ENCODE results near the gene TRAPPC8.

Gene TRAPPC8

DNA sequence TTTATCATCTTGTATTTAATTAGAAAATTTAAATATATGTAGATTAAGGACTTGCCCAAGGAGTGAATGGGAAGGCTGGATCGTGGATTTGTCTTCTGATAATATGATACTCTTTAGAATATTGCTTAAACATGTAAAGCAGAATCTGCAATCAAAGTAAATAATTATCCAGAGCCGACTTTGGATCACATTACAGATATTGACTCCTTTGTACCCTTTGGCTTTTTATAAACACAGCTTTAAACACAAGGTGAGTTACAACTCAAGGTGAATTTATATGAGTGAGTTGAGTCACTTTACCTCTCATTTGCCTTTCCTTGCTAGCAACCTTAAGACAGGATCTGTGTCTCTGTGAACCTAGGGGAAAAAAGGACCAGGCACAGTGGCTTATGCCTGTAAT is 144.5 kb downstream of the TRAPPC8 start:
- Histone ChIP-seq H2AFZ (ENCODE audit: low read length) (no peak overlapping the region), H3K4me3 (ENCODE audit: low read length in 2 of 2) (no peak overlapping the region), H3K4me1 (ENCODE audit: control insufficient read depth in 2 of 2, insufficient read depth in 1 of 2, low read depth in 1 of 2, low read length in 2 of 2) (no peaks in the 10 kb centered on the region), H2BK120ac (ENCODE audit: low read depth, low read length) (no peak overlapping the region), H3K14ac (ENCODE audit: low read length) (no peak overlapping the region), H2BK5ac (ENCODE audit: low read length) (no peak overlapping the region), H3K79me1 (ENCODE audit: low read depth, low read length) (no peaks in the 10 kb centered on the region), H2BK15ac (ENCODE audit: low read length) (no peak overlapping the region), H2BK12ac (ENCODE audit: low read length) (no peak overlapping the region), H4K8ac (ENCODE audit: low read depth, low read length) (no peak overlapping the region), H4K91ac (ENCODE audit: low read depth, low read length, poor library complexity) (no peak overlapping the region), H3K4ac (ENCODE audit: low read length) (no peak overlapping the region), H3K23ac (ENCODE audit: low read depth, low read length, poor library complexity) (no peak overlapping the region), H3K4me2 (ENCODE audit: insufficient read depth, low read length, poor library complexity, severe bottlenecking) (no peak overlapping the region), H3K27me3 (ENCODE audit: control insufficient read depth in 3 of 3, insufficient read depth in 3 of 3, low read depth in 1 of 3, low read length in 3 of 3) (no peaks in the 10 kb centered on the region), H3K9ac (ENCODE audit: low read depth, low read length, poor library complexity) (no peak overlapping the region), H2AK5ac (ENCODE audit: low read depth, low read length) (no peak overlapping the region), H3K9me3 (replicated peaks in 1 of 2; ENCODE audit: control insufficient read depth in 2 of 2, insufficient read depth in 1 of 2, low read depth in 1 of 2, low read length in 2 of 2) (no peaks in the 10 kb centered on the region), H3K18ac (ENCODE audit: low read length) (no peak overlapping the region), H3K27ac (replicated peaks; ENCODE audit: low read length) (no peak overlapping the region), H3K36me3 (replicated peaks in 1 of 2; ENCODE audit: control insufficient read depth in 2 of 2, insufficient read depth in 2 of 2, low read length in 2 of 2) (no peaks in the 10 kb centered on the region)
- no peak for DNase-seq (ENCODE audit: low spot score)
- no CpG with 5 or more reads among the region's 2 CpGs for WGBS, 2 donors (ENCODE audit: extremely low coverage in 2 of 2, insufficient read length in 2 of 2, insufficient replicate concordance in 1 of 2)

DNA sequence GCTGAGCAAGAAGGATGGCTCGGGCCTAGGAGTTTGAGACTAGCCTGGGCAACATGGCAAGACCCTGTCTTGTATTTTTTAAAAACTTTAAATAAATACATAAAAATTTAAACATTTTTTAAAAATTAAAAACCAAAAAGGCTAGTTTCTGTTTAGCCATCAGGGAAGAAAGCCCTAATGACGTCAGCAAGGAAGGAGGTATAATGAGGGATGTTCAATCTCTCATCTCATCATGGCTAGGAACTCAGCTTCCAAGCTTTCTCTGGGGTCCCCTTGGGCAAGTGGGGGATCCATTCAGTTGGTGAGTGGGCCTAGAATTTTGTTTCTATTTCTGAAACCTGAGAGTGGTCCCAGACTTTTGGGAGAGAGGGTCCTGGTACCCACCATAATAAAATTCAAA is 147.2 kb downstream of the TRAPPC8 start:
- no peak overlapping the region for H2BK5ac ChIP-seq (ENCODE audit: low read length)
- no peak overlapping the region for H2AFZ ChIP-seq (ENCODE audit: low read length)
- H3K4me1 ChIP-seq (ENCODE audit: control insufficient read depth in 2 of 2, insufficient read depth in 1 of 2, low read depth in 1 of 2, low read length in 2 of 2) = no peaks in the 10 kb centered on the region
- H3K27me3 ChIP-seq (ENCODE audit: control insufficient read depth in 3 of 3, insufficient read depth in 3 of 3, low read depth in 1 of 3, low read length in 3 of 3) = no peaks in the 10 kb centered on the region
- H4K91ac ChIP-seq (ENCODE audit: low read depth, low read length, poor library complexity) = no peak overlapping the region
- no peak overlapping the region for H2BK120ac ChIP-seq (ENCODE audit: low read depth, low read length)
- no peak overlapping the region for H2BK12ac ChIP-seq (ENCODE audit: low read length)
- H3K4ac ChIP-seq (ENCODE audit: low read length) = no peak overlapping the region
- WGBS, 2 donors (ENCODE audit: extremely low coverage in 2 of 2, insufficient read length in 2 of 2, insufficient replicate concordance in 1 of 2) = no CpG with 5 or more reads among the region's 2 CpGs
- H3K27ac ChIP-seq (replicated peaks; ENCODE audit: low read length) = no peak overlapping the region
- no peak overlapping the region for H3K18ac ChIP-seq (ENCODE audit: low read length)
- H3K36me3 ChIP-seq (replicated peaks in 1 of 2; ENCODE audit: control insufficient read depth in 2 of 2, insufficient read depth in 2 of 2, low read length in 2 of 2) = no peaks in the 10 kb centered on the region
- no peaks in the 10 kb centered on the region for H3K79me1 ChIP-seq (ENCODE audit: low read depth, low read length)
- H3K9ac ChIP-seq (ENCODE audit: low read depth, low read length, poor library complexity) = no peak overlapping the region
- no peak overlapping the region for H3K4me2 ChIP-seq (ENCODE audit: insufficient read depth, low read length, poor library complexity, severe bottlenecking)
- no peaks in the 10 kb centered on the region for H3K9me3 ChIP-seq (replicated peaks in 1 of 2; ENCODE audit: control insufficient read depth in 2 of 2, insufficient read depth in 1 of 2, low read depth in 1 of 2, low read length in 2 of 2)
- H3K14ac ChIP-seq (ENCODE audit: low read length) = no peak overlapping the region
- H2BK15ac ChIP-seq (ENCODE audit: low read length) = no peak overlapping the region
- no peak overlapping the region for H3K4me3 ChIP-seq (ENCODE audit: low read length in 2 of 2)
- no peak for DNase-seq (ENCODE audit: low spot score)
- no peak overlapping the region for H4K8ac ChIP-seq (ENCODE audit: low read depth, low read length)
- H2AK5ac ChIP-seq (ENCODE audit: low read depth, low read length) = no peak overlapping the region
- H3K23ac ChIP-seq (ENCODE audit: low read depth, low read length, poor library complexity) = no peak overlapping the region

DNA sequence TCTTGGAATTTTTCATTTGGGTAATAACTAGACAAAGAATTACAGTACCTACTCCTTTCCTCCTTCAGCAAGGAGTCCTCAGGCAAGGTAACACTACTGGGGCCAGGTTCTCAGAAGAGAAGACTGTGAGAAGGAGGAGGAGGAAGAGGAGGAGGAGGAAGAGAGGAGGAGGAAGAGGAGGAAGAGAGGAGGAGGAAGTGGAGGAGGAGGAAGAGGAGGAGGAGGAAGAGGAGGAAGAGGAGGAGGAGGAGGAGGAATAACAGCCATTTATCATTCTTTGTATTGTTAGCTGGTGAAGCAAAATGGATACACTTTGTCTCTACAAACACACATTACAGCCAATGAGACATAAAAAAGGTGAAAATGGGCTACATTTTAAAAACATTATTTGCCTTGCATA is 149.4 kb downstream of the TRAPPC8 start:
- no peak overlapping the region for H3K4me3 ChIP-seq (ENCODE audit: low read length in 2 of 2)
- no peak overlapping the region for H2AK5ac ChIP-seq (ENCODE audit: low read depth, low read length)
- no peak overlapping the region for H2AFZ ChIP-seq (ENCODE audit: low read length)
- no peak overlapping the region for H3K4me2 ChIP-seq (ENCODE audit: insufficient read depth, low read length, poor library complexity, severe bottlenecking)
- no peaks in the 10 kb centered on the region for H3K9me3 ChIP-seq (replicated peaks in 1 of 2; ENCODE audit: control insufficient read depth in 2 of 2, insufficient read depth in 1 of 2, low read depth in 1 of 2, low read length in 2 of 2)
- no peaks in the 10 kb centered on the region for H3K27me3 ChIP-seq (ENCODE audit: control insufficient read depth in 3 of 3, insufficient read depth in 3 of 3, low read depth in 1 of 3, low read length in 3 of 3)
- H2BK12ac ChIP-seq (ENCODE audit: low read length) = no peak overlapping the region
- no peak overlapping the region for H2BK120ac ChIP-seq (ENCODE audit: low read depth, low read length)
- no peak overlapping the region for H4K8ac ChIP-seq (ENCODE audit: low read depth, low read length)
- no peak overlapping the region for H3K4ac ChIP-seq (ENCODE audit: low read length)
- no peak overlapping the region for H2BK15ac ChIP-seq (ENCODE audit: low read length)
- H2BK5ac ChIP-seq (ENCODE audit: low read length) = no peak overlapping the region
- no peak overlapping the region for H3K18ac ChIP-seq (ENCODE audit: low read length)
- H3K23ac ChIP-seq (ENCODE audit: low read depth, low read length, poor library complexity) = no peak overlapping the region
- H3K36me3 ChIP-seq (replicated peaks in 1 of 2; ENCODE audit: control insufficient read depth in 2 of 2, insufficient read depth in 2 of 2, low read length in 2 of 2) = no peaks in the 10 kb centered on the region
- no peak for DNase-seq (ENCODE audit: low spot score)
- no peak overlapping the region for H4K91ac ChIP-seq (ENCODE audit: low read depth, low read length, poor library complexity)
- H3K27ac ChIP-seq (replicated peaks; ENCODE audit: low read length) = no peak overlapping the region
- no peak overlapping the region for H3K9ac ChIP-seq (ENCODE audit: low read depth, low read length, poor library complexity)
- no peaks in the 10 kb centered on the region for H3K79me1 ChIP-seq (ENCODE audit: low read depth, low read length)
- H3K4me1 ChIP-seq (ENCODE audit: control insufficient read depth in 2 of 2, insufficient read depth in 1 of 2, low read depth in 1 of 2, low read length in 2 of 2) = no peaks in the 10 kb centered on the region
- H3K14ac ChIP-seq (ENCODE audit: low read length) = no peak overlapping the region

- Histone ChIP-seq H2AFZ (ENCODE audit: low read length) (no peak overlapping the region), H2BK120ac (ENCODE audit: low read depth, low read length) (no peak overlapping the region), H3K4me2 (ENCODE audit: insufficient read depth, low read length, poor library complexity, severe bottlenecking) (no peak overlapping the region), H4K8ac (ENCODE audit: low read depth, low read length) (no peak overlapping the region), H3K4me1 (ENCODE audit: control insufficient read depth in 2 of 2, insufficient read depth in 1 of 2, low read depth in 1 of 2, low read length in 2 of 2) (no peaks in the 10 kb centered on the region), H3K79me1 (ENCODE audit: low read depth, low read length) (no peaks in the 10 kb centered on the region), H3K4ac (ENCODE audit: low read length) (no peak overlapping the region), H3K36me3 (replicated peaks in 1 of 2; ENCODE audit: control insufficient read depth in 2 of 2, insufficient read depth in 2 of 2, low read length in 2 of 2) (no peaks in the 10 kb centered on the region), H2BK5ac (ENCODE audit: low read length) (no peak overlapping the region), H2BK12ac (ENCODE audit: low read length) (no peak overlapping the region), H2AK5ac (ENCODE audit: low read depth, low read length) (no peak overlapping the region), H2BK15ac (ENCODE audit: low read length) (no peak overlapping the region), H3K4me3 (ENCODE audit: low read length in 2 of 2) (no peak overlapping the region), H3K27ac (replicated peaks; ENCODE audit: low read length) (no peak overlapping the region), H3K14ac (ENCODE audit: low read length) (no peak overlapping the region), H4K91ac (ENCODE audit: low read depth, low read length, poor library complexity) (no peak overlapping the region), H3K27me3 (ENCODE audit: control insufficient read depth in 3 of 3, insufficient read depth in 3 of 3, low read depth in 1 of 3, low read length in 3 of 3) (no peaks in the 10 kb centered on the region), H3K9me3 (replicated peaks in 1 of 2; ENCODE audit: control insufficient read depth in 2 of 2, insufficient read depth in 1 of 2, low read depth in 1 of 2, low read length in 2 of 2) (no peaks in the 10 kb centered on the region), H3K23ac (ENCODE audit: low read depth, low read length, poor library complexity) (no peak overlapping the region), H3K18ac (ENCODE audit: low read length) (no peak overlapping the region), H3K9ac (ENCODE audit: low read depth, low read length, poor library complexity) (no peak overlapping the region)
- WGBS, 2 donors (ENCODE audit: extremely low coverage in 2 of 2, insufficient read length in 2 of 2, insufficient replicate concordance in 1 of 2) = no CpG with 5 or more reads among the region's 2 CpGs
- DNase-seq (ENCODE audit: low spot score) = no peak
These were observed 150.4 kb downstream of the TRAPPC8 start for GRCh38 chr18:31792580-31792911.

All from neuronal stem cell (in vitro differentiated cells).